Transverse colon (tissue), 4 donors: ENCODE measurements around the gene C19orf38. TPM values are rescaled to one million over a fixed set of nuclear protein-coding genes. Genes with fewer than 3 reads are reported as not detected.
"Not testable (repeated sequence)": the region's sequence is repeated elsewhere in the genome, so short reads cannot be mapped to it uniquely, and the experiment has no call there.

Experiments
- DNase-seq: peaks from one replicate; pipeline ENCODE4 v3.0.0-alpha.2; 2019
- H3K27ac ChIP-seq, 4 donors: fragments of 200-600 bp; sonication (generic); 2 replicates each; pipeline ENCODE4 v1.5.1; 2016 to 2018; ENCODE audit warnings: inconsistent platforms in 4 of 4
- H3K27me3 ChIP-seq: fragments of 200-600 bp; sonication (generic); 2 replicates; pipeline ENCODE4 v1.5.1; 2017; ENCODE audit warnings: inconsistent platforms
- H3K36me3 ChIP-seq, 4 donors: fragments of 200-600 bp; sonication (generic); 2 replicates each; pipeline ENCODE4 v1.5.1; 2017 to 2019; ENCODE audit warnings: inconsistent platforms in 4 of 4
- H3K4me1 ChIP-seq, 4 donors: fragments of 200-600 bp; sonication (generic); 2 replicates each; pipeline ENCODE4 v1.5.1; 2017 to 2020; ENCODE audit warnings: inconsistent platforms in 4 of 4
- H3K4me3 ChIP-seq, 4 donors: fragments of 200-600 bp; sonication (generic); 1 replicate in 1 of 4; 2 replicates in 3 of 4; pipeline versions ENCODE4 v1.5.1 to v1.6.1; 2017 to 2019; ENCODE audit warnings: inconsistent platforms in 4 of 4
- H3K9me3 ChIP-seq, 2 donors: fragments of 200-600 bp; sonication (generic); 2 replicates each; pipeline ENCODE4 v1.5.1; 2017 to 2019; ENCODE audit warnings: inconsistent platforms in 2 of 2
- CTCF ChIP-seq, 5 experiments: fragments of 200-600 bp in 3 of 5; fragments of 450-650 bp in 2 of 5; sonication (generic) in 3 of 5; IDR thresholded peaks; 1 replicate in 2 of 5; 2 replicates in 3 of 5; pipeline ENCODE4 v1.5.1; 2016 to 2017; ENCODE audit warnings: antibody characterized with exemption in 5 of 5, inconsistent platforms in 3 of 5, mild to moderate bottlenecking in 2 of 5, moderate library complexity in 1 of 5
- EP300 ChIP-seq: sonication (generic); formaldehyde crosslinking; IDR thresholded peaks from one replicate; pipeline ENCODE4 v1.6.1; 2017; ENCODE audit warnings: antibody characterized with exemption, low read depth
- POLR2A ChIP-seq: fragments of 450-650 bp; IDR thresholded peaks from one replicate; pipeline ENCODE4 v1.6.1; 2016; ENCODE audit warnings: antibody characterized with exemption, mild to moderate bottlenecking, moderate library complexity
- POLR2AphosphoS5 ChIP-seq, 3 donors: sonication (generic); formaldehyde crosslinking; IDR thresholded peaks; one replicate each; pipeline ENCODE4 v1.6.1; 2016; ENCODE audit warnings: antibody characterized with exemption in 3 of 3
- WGBS, 2 donors: methylation state at CpG; one replicate each; pipeline ENCODE4 v1.1.5; 2018; ENCODE audit warnings: low coverage in 1 of 2; 5-methylcytosine and 5-hydroxymethylcytosine counted together
- in situ Hi-C, 4 donors: fragments of 200-750 bp; cut with MboI; loops; one replicate each; pipeline versions ENCODE4 v1.15.0 to v1.15.1; 2017; ENCODE audit warnings: low sequenced_read_pairs in 3 of 4, low pct_ligation_motif_present in 1 of 4, low pct_unique_long_range_greater_than_20kb in 1 of 4
- intact Hi-C: fragments of 100-400 bp; cut with DNase I; formaldehyde crosslinking; loops from one replicate; pipeline ENCODE4 v1.15.1; 2023; ENCODE audit warnings: low total_unique reads
- total RNA-seq, 4 donors: library from RNA; depleted of rRNA; stranded (reverse); fragments of >200 nt; gene quantifications; one replicate each; pipeline ENCODE4 v1.1.0, GENCODE V29; 2016

The C19orf38 gene
- total RNA-seq, 4 donors from 2014 or later: 0.79 to 1.8 (median 0.96) TPM; not detected in 1

- in situ Hi-C loops: no loop called here
- intact Hi-C loops: loop anchor here (2.0 kb wide), 1 partner anchor 268 kb away; the partner anchor contains the start of gene CDKN2D
- WGBS, 2 donors: 34 to 90% methylated on average over 5 to 38 of the region's 38 CpGs
Observed at GRCh38 chr19:10836479-10837330, 11.5 kb upstream of the C19orf38 start.

GRCh38 chr19:10837649-10838048 lies 10.6 kb upstream of the C19orf38 start:
- H3K27ac ChIP-seq, in situ Hi-C loops, H3K4me1 ChIP-seq, H3K9me3 ChIP-seq, H3K36me3 ChIP-seq, H3K4me3 ChIP-seq, DNase-seq, H3K27me3 ChIP-seq: not testable (repeated sequence)
- 95% methylated on average over 6 of the region's 7 CpGs; no CpG with 5 or more reads in 1 of the 2 donors for WGBS, 2 donors
- intact Hi-C loops: loop anchor here (2.0 kb wide), 1 partner anchor 269 kb away; the partner anchor contains the start of gene CDKN2D

More at GRCh38 chr19:10836479-10837330, 11.5 kb upstream of the C19orf38 start:
- peaks cover 0 to 7% (median 5%) of the 10 kb centered on the region in 4 donors for H3K4me1 ChIP-seq
- DNase-seq: peak; percentile 86
- no peaks in the 10 kb centered on the region for H3K27me3 ChIP-seq
- peak overlapping the region in 3 of 4 donors; percentile 56 to 66 (median 63) for H3K4me3 ChIP-seq
- no peaks in the 10 kb centered on the region for H3K9me3 ChIP-seq
- peak overlapping the region; percentile 93 to 99 (median 98) for H3K27ac ChIP-seq
- H3K36me3 ChIP-seq: peaks cover 0 to 9% (median 2%) of the 10 kb centered on the region in 4 donors
- TF ChIP-seq POLR2AphosphoS5 (IDR thresholded peaks at IDR 0.05) (peak; percentile 1 to 13 (median 9)), POLR2A (no peak), EP300 (no peak), CTCF (IDR thresholded peaks at IDR 0.05) (peak in 1 of 5 experiments; percentile 7)

DNA sequence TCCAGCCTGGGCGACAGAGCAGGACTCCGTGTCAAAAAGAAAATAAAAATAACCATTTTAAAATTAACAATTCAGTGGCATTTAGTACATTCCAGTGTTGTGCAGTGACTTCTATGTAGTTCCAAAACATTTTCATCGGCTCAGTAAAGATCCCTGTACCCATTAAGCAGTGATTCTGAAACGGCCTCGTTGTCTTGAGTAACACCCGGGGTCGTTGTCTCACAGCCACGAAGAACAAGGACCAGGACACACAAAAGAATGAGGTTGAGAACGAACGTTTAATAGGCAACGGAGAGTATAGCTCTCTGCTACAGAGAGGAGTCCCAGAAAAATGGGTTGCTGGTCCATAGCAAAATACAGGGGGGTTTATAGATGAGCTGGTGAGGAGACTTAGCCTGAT lies 9.8 kb upstream of the C19orf38 start:
- no peaks in the 10 kb centered on the region for H3K27me3 ChIP-seq
- no peak overlapping the region for H3K4me3 ChIP-seq
- no peaks in the 10 kb centered on the region for H3K36me3 ChIP-seq
- H3K27ac ChIP-seq: no peak overlapping the region
- peaks cover 0 to 7% (median 5%) of the 10 kb centered on the region in 4 donors for H3K4me1 ChIP-seq
- intact Hi-C loops (no loop called here), in situ Hi-C loops (no loop called here)
- H3K9me3 ChIP-seq: no peaks in the 10 kb centered on the region
- no peak for DNase-seq
- 66 to 83% methylated on average over 9 to 11 of the region's 11 CpGs for whole genome bisulfite sequencing, 2 donors
- no peak for TF ChIP-seq POLR2AphosphoS5 (IDR thresholded peaks at IDR 0.05)
- TF ChIP-seq POLR2A: no peak
- TF ChIP-seq EP300: no peak
- TF ChIP-seq CTCF (IDR thresholded peaks at IDR 0.05): no peak

GRCh38 chr19:10839114-10840050 lies 8.8 kb upstream of the C19orf38 start:
- no peak for TF ChIP-seq POLR2AphosphoS5 (IDR thresholded peaks at IDR 0.05)
- no peak for TF ChIP-seq CTCF (IDR thresholded peaks at IDR 0.05)
- TF ChIP-seq POLR2A: no peak
- TF ChIP-seq EP300: no peak
- intact Hi-C loops: no loop called here

More at GRCh38 chr19:10839114-10840050, 8.8 kb upstream of the C19orf38 start:
- H3K27ac ChIP-seq: no peak overlapping the region
- in situ Hi-C loops: no loop called here
- no peak for DNase-seq
- H3K4me3 ChIP-seq: no peak overlapping the region
- no peaks in the 10 kb centered on the region for H3K36me3 ChIP-seq
- no peaks in the 10 kb centered on the region for H3K9me3 ChIP-seq
- H3K27me3 ChIP-seq: no peaks in the 10 kb centered on the region
- 79 to 88% methylated on average over 6 to 10 of the region's 10 CpGs for WGBS, 2 donors
- peaks cover 0 to 7% (median 5%) of the 10 kb centered on the region in 4 donors for H3K4me1 ChIP-seq
